ENCODE data around the gene ARRDC1. TPM values are rescaled to one million over a fixed set of nuclear protein-coding genes. Genes with fewer than 3 reads are reported as not detected.

The ARRDC1 gene
- polyA plus RNA-seq, 1 donor from 2014 or later = 53.4 TPM

DNA sequence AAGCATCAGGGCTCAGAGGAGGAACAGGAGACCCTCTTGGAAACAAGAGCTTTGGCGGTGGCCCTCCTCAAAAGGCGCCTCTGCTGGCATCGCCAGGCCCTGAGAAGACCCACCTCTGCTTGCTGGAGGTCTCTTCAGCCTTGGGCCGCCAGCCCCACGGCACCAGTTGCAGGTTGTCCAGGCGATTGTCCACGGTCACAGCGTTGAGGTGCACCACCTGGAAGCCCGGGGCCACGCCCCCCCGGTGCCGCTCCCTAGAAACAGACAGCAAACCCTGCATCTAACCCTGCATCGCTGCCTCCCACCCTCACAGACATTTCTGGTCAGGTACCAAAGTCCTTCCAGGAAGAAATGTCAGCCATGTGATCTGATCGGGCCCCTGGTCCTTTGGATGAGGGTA, 18.6 kb upstream of the ARRDC1 start:
- H3K79me2 ChIP-seq (replicated peaks; ENCODE audit: insufficient read depth, low read length) = peaks cover 11% of the 10 kb centered on the region
- TF ChIP-seq, protein P1, sequence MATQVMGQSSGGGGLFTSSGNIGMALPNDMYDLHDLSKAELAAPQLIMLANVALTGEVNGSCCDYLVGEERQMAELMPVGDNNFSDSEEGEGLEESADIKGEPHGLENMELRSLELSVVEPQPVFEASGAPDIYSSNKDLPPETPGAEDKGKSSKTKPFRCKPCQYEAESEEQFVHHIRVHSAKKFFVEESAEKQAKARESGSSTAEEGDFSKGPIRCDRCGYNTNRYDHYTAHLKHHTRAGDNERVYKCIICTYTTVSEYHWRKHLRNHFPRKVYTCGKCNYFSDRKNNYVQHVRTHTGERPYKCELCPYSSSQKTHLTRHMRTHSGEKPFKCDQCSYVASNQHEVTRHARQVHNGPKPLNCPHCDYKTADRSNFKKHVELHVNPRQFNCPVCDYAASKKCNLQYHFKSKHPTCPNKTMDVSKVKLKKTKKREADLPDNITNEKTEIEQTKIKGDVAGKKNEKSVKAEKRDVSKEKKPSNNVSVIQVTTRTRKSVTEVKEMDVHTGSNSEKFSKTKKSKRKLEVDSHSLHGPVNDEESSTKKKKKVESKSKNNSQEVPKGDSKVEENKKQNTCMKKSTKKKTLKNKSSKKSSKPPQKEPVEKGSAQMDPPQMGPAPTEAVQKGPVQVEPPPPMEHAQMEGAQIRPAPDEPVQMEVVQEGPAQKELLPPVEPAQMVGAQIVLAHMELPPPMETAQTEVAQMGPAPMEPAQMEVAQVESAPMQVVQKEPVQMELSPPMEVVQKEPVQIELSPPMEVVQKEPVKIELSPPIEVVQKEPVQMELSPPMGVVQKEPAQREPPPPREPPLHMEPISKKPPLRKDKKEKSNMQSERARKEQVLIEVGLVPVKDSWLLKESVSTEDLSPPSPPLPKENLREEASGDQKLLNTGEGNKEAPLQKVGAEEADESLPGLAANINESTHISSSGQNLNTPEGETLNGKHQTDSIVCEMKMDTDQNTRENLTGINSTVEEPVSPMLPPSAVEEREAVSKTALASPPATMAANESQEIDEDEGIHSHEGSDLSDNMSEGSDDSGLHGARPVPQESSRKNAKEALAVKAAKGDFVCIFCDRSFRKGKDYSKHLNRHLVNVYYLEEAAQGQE (IDR thresholded peaks at IDR 0.05; ENCODE audit: borderline replicate concordance) = no peak
- no peak for TF ChIP-seq TAF1 (IDR thresholded peaks at IDR 0.05; ENCODE audit: low read depth)
- TF ChIP-seq SMC3 (conservative IDR thresholded peaks at IDR 0.05; ENCODE audit: poor library complexity) = no peak
- no peak for TF ChIP-seq EZH2 (IDR thresholded peaks at IDR 0.05; ENCODE audit: borderline replicate concordance, insufficient read depth, low read length, poor library complexity, severe bottlenecking)
- no peak for TF ChIP-seq MXI1 (conservative IDR thresholded peaks at IDR 0.05; ENCODE audit: poor library complexity, severe bottlenecking)
- TF ChIP-seq EP300 (conservative IDR thresholded peaks at IDR 0.05; ENCODE audit: poor library complexity, severe bottlenecking) = no peak
- TF ChIP-seq, protein P2, sequence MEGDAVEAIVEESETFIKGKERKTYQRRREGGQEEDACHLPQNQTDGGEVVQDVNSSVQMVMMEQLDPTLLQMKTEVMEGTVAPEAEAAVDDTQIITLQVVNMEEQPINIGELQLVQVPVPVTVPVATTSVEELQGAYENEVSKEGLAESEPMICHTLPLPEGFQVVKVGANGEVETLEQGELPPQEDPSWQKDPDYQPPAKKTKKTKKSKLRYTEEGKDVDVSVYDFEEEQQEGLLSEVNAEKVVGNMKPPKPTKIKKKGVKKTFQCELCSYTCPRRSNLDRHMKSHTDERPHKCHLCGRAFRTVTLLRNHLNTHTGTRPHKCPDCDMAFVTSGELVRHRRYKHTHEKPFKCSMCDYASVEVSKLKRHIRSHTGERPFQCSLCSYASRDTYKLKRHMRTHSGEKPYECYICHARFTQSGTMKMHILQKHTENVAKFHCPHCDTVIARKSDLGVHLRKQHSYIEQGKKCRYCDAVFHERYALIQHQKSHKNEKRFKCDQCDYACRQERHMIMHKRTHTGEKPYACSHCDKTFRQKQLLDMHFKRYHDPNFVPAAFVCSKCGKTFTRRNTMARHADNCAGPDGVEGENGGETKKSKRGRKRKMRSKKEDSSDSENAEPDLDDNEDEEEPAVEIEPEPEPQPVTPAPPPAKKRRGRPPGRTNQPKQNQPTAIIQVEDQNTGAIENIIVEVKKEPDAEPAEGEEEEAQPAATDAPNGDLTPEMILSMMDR (IDR thresholded peaks at IDR 0.05; ENCODE audit: poor library complexity, severe bottlenecking) = no peak
- TF ChIP-seq POLR2AphosphoS5 (IDR thresholded peaks at IDR 0.05) = no peak
- no peaks in the 10 kb centered on the region for H3K36me3 ChIP-seq (ENCODE audit: insufficient read depth, low read length)
- H3K4me2 ChIP-seq (ENCODE audit: low read length) = no peak overlapping the region
- no peak overlapping the region for H3K27ac ChIP-seq (ENCODE audit: low read length)
- H3K4me3 ChIP-seq (ENCODE audit: low read length) = no peak overlapping the region
- no peaks in the 10 kb centered on the region for H4K20me1 ChIP-seq (ENCODE audit: insufficient read depth)
- H3K9me2 ChIP-seq (ENCODE audit: insufficient read depth, low read length) = no peaks in the 10 kb centered on the region
- no peak overlapping the region for H2AFZ ChIP-seq (ENCODE audit: low read depth, low read length)
- H3K27me3 ChIP-seq (ENCODE audit: insufficient read depth, low read depth, low read length) = no peaks in the 10 kb centered on the region
- H3K9me3 ChIP-seq (ENCODE audit: low read length) = no peaks in the 10 kb centered on the region
- H3F3A ChIP-seq (ENCODE audit: insufficient read depth, low read length, poor library complexity, severe bottlenecking) = no peaks in the 10 kb centered on the region
- no peak overlapping the region for H3K9ac ChIP-seq (ENCODE audit: low read length)

DNA sequence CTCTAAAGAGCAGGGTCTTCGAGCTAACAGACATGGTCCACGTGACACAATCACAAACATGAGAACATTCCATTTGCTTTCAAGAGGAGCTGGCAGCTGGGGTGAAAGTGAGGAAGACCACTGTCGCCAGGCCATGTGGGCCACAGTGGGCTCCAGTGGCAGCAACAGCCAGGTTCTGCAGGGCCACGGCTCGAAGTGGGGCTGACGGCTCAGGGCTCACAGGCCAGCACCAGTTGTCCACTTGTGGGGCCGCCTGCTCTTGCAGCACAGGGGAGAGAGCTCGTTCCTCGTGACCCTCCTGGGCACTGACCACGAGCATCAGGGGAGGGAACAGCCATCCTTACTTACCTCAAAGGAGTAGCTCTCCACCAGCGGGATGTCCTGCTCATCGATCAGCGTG, 17.2 kb upstream of the ARRDC1 start:
- Histone ChIP-seq H3K36me3 (ENCODE audit: insufficient read depth, low read length) (no peaks in the 10 kb centered on the region), H3K9ac (ENCODE audit: low read length) (no peak overlapping the region), H4K20me1 (ENCODE audit: insufficient read depth) (no peaks in the 10 kb centered on the region), H3K9me2 (ENCODE audit: insufficient read depth, low read length) (no peaks in the 10 kb centered on the region), H3K27ac (ENCODE audit: low read length) (no peak overlapping the region), H3K27me3 (ENCODE audit: insufficient read depth, low read depth, low read length) (no peaks in the 10 kb centered on the region), H3K79me2 (replicated peaks; ENCODE audit: insufficient read depth, low read length) (peaks cover 11% of the 10 kb centered on the region), H3K4me2 (ENCODE audit: low read length) (no peak overlapping the region), H3K9me3 (ENCODE audit: low read length) (no peaks in the 10 kb centered on the region), H3K4me3 (ENCODE audit: low read length) (no peak overlapping the region), H2AFZ (ENCODE audit: low read depth, low read length) (no peak overlapping the region), H3F3A (ENCODE audit: insufficient read depth, low read length, poor library complexity, severe bottlenecking) (no peaks in the 10 kb centered on the region)
- TF ChIP-seq RAD21 (conservative IDR thresholded peaks at IDR 0.05) (no peak), POLR2AphosphoS5 (IDR thresholded peaks at IDR 0.05) (no peak), MXI1 (conservative IDR thresholded peaks at IDR 0.05; ENCODE audit: poor library complexity, severe bottlenecking) (no peak)
- TF ChIP-seq, protein P1 (IDR thresholded peaks at IDR 0.05; ENCODE audit: borderline replicate concordance) = no peak
- TF ChIP-seq, protein P2 (IDR thresholded peaks at IDR 0.05; ENCODE audit: poor library complexity, severe bottlenecking) = no peak
